HepG2 (cell line): Measurements from ENCODE around the gene ASAP2. TPM values are rescaled to one million over a fixed set of nuclear protein-coding genes. Genes with fewer than 3 reads are reported as not detected.

Experiments used
- CBX5 ChIP-seq: sonication (generic); formaldehyde crosslinking; IDR thresholded peaks from 2 replicates; pipeline ENCODE4 v1.4.0; 2020; ENCODE audit warnings: missing genetic modification reagents, borderline replicate concordance
- CREB1 ChIP-seq, 2 experiments: fragments of 450-650 bp in 1 of 2; IDR thresholded peaks; 2 replicates each; pipeline ENCODE4 v1.6.1; 2016 to 2017; ENCODE audit warnings: control low read depth in 1 of 2, mild to moderate bottlenecking in 1 of 2, missing compliant biosample characterization in 1 of 2, missing genetic modification characterization in 1 of 2
- GABPA ChIP-seq, 2 experiments: IDR thresholded peaks; 2 replicates each; pipeline ENCODE4 v1.6.1; 2011 to 2016; ENCODE audit warnings: low read depth in 2 of 2, low read length in 1 of 2, missing biosample characterization in 1 of 2, missing genetic modification characterization in 1 of 2
- HNRNPLL ChIP-seq: fragments of 200-400 bp; formaldehyde crosslinking; IDR thresholded peaks from 2 replicates; pipeline ENCODE4 v1.6.1; 2017; ENCODE audit warnings: mild to moderate bottlenecking, low read depth, low read length; ENCODE audit not compliant: poor library complexity, severe bottlenecking
- IKZF1 ChIP-seq: fragments of 450-650 bp; IDR thresholded peaks from 2 replicates; pipeline ENCODE4 v1.7.1; 2016
- MED8 ChIP-seq: sonication (generic); formaldehyde crosslinking; IDR thresholded peaks from 2 replicates; pipeline ENCODE4 v1.8.1; 2023; ENCODE audit warnings: mild to moderate bottlenecking, missing genetic modification reagents; ENCODE audit not compliant: insufficient replicate concordance
- NKX3-1 ChIP-seq: sonication (generic); formaldehyde crosslinking; IDR thresholded peaks from 2 replicates; pipeline ENCODE4 v1.5.0; 2020; ENCODE audit warnings: missing genetic modification reagents
- NONO ChIP-seq, 2 experiments: fragments of 450-650 bp in 1 of 2; sonication (generic) in 1 of 2; formaldehyde crosslinking in 1 of 2; IDR thresholded peaks in 1 of 2; conservative IDR thresholded peaks in 1 of 2; 2 replicates each; pipeline versions ENCODE4 v1.6.1 to v1.8.0; 2017 to 2022; ENCODE audit warnings: mild to moderate bottlenecking in 1 of 2, missing genetic modification reagents in 1 of 2, moderate library complexity in 1 of 2
- PAXIP1 ChIP-seq: sonication (generic); formaldehyde crosslinking; conservative IDR thresholded peaks from 2 replicates; pipeline ENCODE4 v1.4.0; 2020; ENCODE audit warnings: mild to moderate bottlenecking, missing genetic modification reagents, moderate library complexity
- RAD21 ChIP-seq: fragments of 450-650 bp; formaldehyde crosslinking; IDR thresholded peaks from 2 replicates; pipeline ENCODE4 v1.5.0; 2020; ENCODE audit warnings: mild to moderate bottlenecking
- RCOR2 ChIP-seq: IDR thresholded peaks from 2 replicates; pipeline ENCODE4 v1.6.1; 2016; ENCODE audit warnings: missing biosample characterization, missing genetic modification reagents
- SIX1 ChIP-seq: sonication (generic); formaldehyde crosslinking; IDR thresholded peaks from 2 replicates; pipeline ENCODE4 v1.4.0; 2020; ENCODE audit warnings: missing genetic modification reagents, borderline replicate concordance
- TOE1 ChIP-seq: sonication (generic); formaldehyde crosslinking; IDR thresholded peaks from 2 replicates; pipeline ENCODE4 v1.4.0; 2020; ENCODE audit warnings: mild to moderate bottlenecking, missing genetic modification reagents
- ZBTB7A ChIP-seq: sonication (generic); formaldehyde crosslinking; IDR thresholded peaks from 2 replicates; pipeline ENCODE4 v1.8.0; 2022; ENCODE audit warnings: mild to moderate bottlenecking, missing genetic modification reagents
- ZFP90 ChIP-seq: sonication (generic); formaldehyde crosslinking; IDR thresholded peaks from 2 replicates; pipeline ENCODE4 v1.8.0; 2022; ENCODE audit warnings: missing genetic modification reagents, mild to moderate bottlenecking, inconsistent platforms, borderline replicate concordance
- ZNF225 ChIP-seq: sonication (generic); formaldehyde crosslinking; IDR thresholded peaks from 2 replicates; pipeline ENCODE4 v1.4.0; 2020; ENCODE audit warnings: mild to moderate bottlenecking, missing genetic modification reagents
- ZNF326 ChIP-seq: sonication (generic); formaldehyde crosslinking; IDR thresholded peaks from 2 replicates; pipeline ENCODE4 v1.4.0; 2020; ENCODE audit warnings: missing genetic modification reagents, borderline replicate concordance
- ZNF431 ChIP-seq: sonication (generic); formaldehyde crosslinking; IDR thresholded peaks from 2 replicates; pipeline ENCODE4 v1.9.0; 2022; ENCODE audit warnings: missing genetic modification reagents, low read depth, mild to moderate bottlenecking, borderline replicate concordance
- ZNF510 ChIP-seq: sonication (generic); formaldehyde crosslinking; IDR thresholded peaks from 2 replicates; pipeline ENCODE4 v1.4.0; 2020; ENCODE audit warnings: low read depth, mild to moderate bottlenecking, missing genetic modification reagents
- ZNF703 ChIP-seq: sonication (generic); formaldehyde crosslinking; IDR thresholded peaks from 2 replicates; pipeline ENCODE4 v1.5.1; 2020; ENCODE audit warnings: missing genetic modification reagents, mild to moderate bottlenecking, moderate library complexity, borderline replicate concordance
- ZNF761 ChIP-seq: sonication (generic); formaldehyde crosslinking; conservative IDR thresholded peaks from 2 replicates; pipeline ENCODE4 v1.4.0; 2020; ENCODE audit warnings: mild to moderate bottlenecking, missing genetic modification reagents
- polyA plus RNA-seq, 8 experiments: library from polyadenylated mRNA; depleted of rRNA in 3 of 8; stranded (reverse) in 7 of 8; unstranded in 1 of 8; fragments of >200 nt; fragmentation: Illumina TruSeq in 4 of 8; extraction: Trizol in 4 of 8; gene quantifications; 2 replicates each; pipeline versions ENCODE4 v1.2.1 to v1.2.3, GENCODE V29; 2011 to 2016; ENCODE audit warnings: low read depth in 4 of 8, missing spikeins in 1 of 8, mixed read lengths in 1 of 8; ENCODE audit not compliant: insufficient read depth in 1 of 8
- total RNA-seq, 5 experiments: library from RNA; depleted of rRNA; stranded (reverse); fragments of >200 nt; fragmentation: Illumina TruSeq; extraction: Trizol; gene quantifications; 2 replicates each; pipeline ENCODE4 v1.2.3, GENCODE V29; 2016; ENCODE audit warnings: low read depth in 1 of 5
- TF ChIP-seq, protein P1 (sequence below): IDR thresholded peaks from 2 replicates; pipeline ENCODE4 v1.6.1; 2016; ENCODE audit warnings: low read depth
- TF ChIP-seq, protein P2 (sequence below): sonication (generic); formaldehyde crosslinking; IDR thresholded peaks from 2 replicates; pipeline ENCODE4 v1.5.0; 2020; ENCODE audit warnings: missing genetic modification reagents, mild to moderate bottlenecking, borderline replicate concordance

Gene ASAP2
- total and polyA plus RNA-seq, 2 of the 13 experiments (the other 11 are each of a cell fraction or from before 2014, with no cell fraction given), result 7.3 to 22.3 TPM

- TF ChIP-seq PAXIP1, result no peak
- TF ChIP-seq TOE1, result no peak
- no peak for TF ChIP-seq ZNF225
- TF ChIP-seq, protein P1, sequence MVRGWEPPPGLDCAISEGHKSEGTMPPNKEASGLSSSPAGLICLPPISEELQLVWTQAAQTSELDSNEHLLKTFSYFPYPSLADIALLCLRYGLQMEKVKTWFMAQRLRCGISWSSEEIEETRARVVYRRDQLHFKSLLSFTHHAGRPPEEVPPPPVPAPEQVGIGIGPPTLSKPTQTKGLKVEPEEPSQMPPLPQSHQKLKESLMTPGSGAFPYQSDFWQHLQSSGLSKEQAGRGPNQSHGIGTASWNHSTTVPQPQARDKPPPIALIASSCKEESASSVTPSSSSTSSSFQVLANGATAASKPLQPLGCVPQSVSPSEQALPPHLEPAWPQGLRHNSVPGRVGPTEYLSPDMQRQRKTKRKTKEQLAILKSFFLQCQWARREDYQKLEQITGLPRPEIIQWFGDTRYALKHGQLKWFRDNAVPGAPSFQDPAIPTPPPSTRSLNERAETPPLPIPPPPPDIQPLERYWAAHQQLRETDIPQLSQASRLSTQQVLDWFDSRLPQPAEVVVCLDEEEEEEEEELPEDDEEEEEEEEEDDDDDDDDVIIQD (CRISPR knock-in tag), result no peak
- no peak for TF ChIP-seq ZNF761
- no peak for TF ChIP-seq SIX1 (CRISPR knock-in tag)
- no peak for TF ChIP-seq CREB1 (IDR thresholded peaks at IDR 0.05)
- TF ChIP-seq CREB1 (CRISPR knock-in tag; IDR thresholded peaks at IDR 0.05), result no peak
- TF ChIP-seq HNRNPLL, result peak; percentile 87
- TF ChIP-seq GABPA (IDR thresholded peaks at IDR 0.05; ENCODE audit: low read depth, low read length), result peak; percentile 40; the same call in 1 of the 2 replicates
- no peak for TF ChIP-seq GABPA (CRISPR knock-in tag; IDR thresholded peaks at IDR 0.05; ENCODE audit: low read depth)
- TF ChIP-seq MED8, result no peak
- no peak for TF ChIP-seq ZBTB7A
- TF ChIP-seq NKX3-1 (CRISPR knock-in tag), result no peak
- no peak for TF ChIP-seq NONO (IDR thresholded peaks at IDR 0.05)
- peak; percentile 73; the same call in 1 of the 2 replicates for TF ChIP-seq NONO (CRISPR knock-in tag; conservative IDR thresholded peaks at IDR 0.05)
- no peak for TF ChIP-seq ZNF431 (CRISPR knock-in tag)
- TF ChIP-seq ZFP90 (CRISPR knock-in tag), result 0 out of 2 replicates have a peak, but pooled peaks have one; percentile 37
- TF ChIP-seq ZNF326 (CRISPR knock-in tag), result no peak
- TF ChIP-seq ZNF510 (CRISPR knock-in tag), result no peak
- TF ChIP-seq RAD21, result peak; percentile 96
- no peak for TF ChIP-seq ZNF703 (CRISPR knock-in tag)
- peak; percentile 38; the same call in 1 of the 2 replicates for TF ChIP-seq CBX5
- no peak for TF ChIP-seq IKZF1
- TF ChIP-seq, protein P2, sequence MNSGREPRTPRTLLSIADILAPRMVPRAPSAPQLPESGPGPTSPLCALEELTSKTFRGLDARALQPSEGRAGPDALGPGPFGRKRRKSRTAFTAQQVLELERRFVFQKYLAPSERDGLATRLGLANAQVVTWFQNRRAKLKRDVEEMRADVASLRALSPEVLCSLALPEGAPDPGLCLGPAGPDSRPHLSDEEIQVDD (CRISPR knock-in tag), result no peak
- no peak for TF ChIP-seq RCOR2 (CRISPR knock-in tag)
Measured at GRCh38 chr2:9205963-9206948, at the start of gene ASAP2 (continued).
